CD1c-positive myeloid dendritic cell (primary cell): ENCODE measurements around the gene AP4E1.
A peak's percentile ranks its signal among the peaks of the same experiment; 100 is the strongest.
"Not testable (repeated sequence)": the region's sequence is repeated elsewhere in the genome, so short reads cannot be mapped to it uniquely, and the experiment has no call there.

Experiments
- DNase-seq: peaks from one replicate; pipeline ENCODE4 v3.0.0-alpha.2; 2016; ENCODE audit errors: extremely low spot score

AP4E1 gene

DNA sequence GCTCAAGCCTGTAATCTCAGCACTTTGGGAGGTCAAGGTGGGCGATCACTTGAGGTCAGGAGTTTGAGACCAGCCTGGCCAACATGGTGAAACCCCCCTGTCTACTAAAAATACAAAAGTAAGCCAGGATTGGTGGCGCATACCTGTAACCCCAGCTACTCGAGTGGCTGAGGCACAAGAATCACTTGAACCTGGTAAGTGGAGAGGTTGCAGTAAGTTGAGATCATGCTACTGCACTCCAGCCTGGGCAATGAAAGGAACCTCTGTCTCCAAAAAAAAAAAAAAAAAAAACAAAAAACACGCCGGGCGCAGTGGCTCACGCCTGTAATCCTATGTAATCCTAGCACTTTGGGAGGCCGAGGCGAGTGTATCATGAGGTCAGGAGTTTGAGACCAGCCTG, 18.9 kb upstream of the AP4E1 start:
- DNase-seq: no peak

GRCh38 chr15:50890751-50891150, 17.7 kb upstream of the AP4E1 start:
- DNase-seq: no peak

DNA sequence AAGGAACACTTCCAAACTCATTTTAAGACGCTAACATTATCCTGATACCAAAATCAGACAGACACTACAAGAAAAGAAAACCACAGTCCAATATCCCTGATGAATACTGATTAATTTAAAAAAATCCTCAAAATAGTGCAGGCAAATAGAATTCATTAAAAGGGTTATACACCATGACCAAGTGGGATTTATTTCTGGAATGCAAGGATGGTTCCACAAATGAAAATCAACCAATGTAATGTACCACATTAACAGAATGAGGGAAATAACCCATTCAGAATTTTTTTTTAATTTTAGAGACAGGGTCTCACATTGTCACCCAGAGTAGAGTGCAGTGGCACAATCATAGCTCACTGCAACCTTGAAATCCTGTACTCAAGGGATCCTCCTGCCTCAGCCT, 17.3 kb upstream of the AP4E1 start:
- no peak for DNase-seq

GRCh38 chr15:50893976-50894375, 14.5 kb upstream of the AP4E1 start:
- DNase-seq: no peak

GRCh38 chr15:50901390-50901789, 7.1 kb upstream of the AP4E1 start:
- not testable (repeated sequence) for DNase-seq

DNA sequence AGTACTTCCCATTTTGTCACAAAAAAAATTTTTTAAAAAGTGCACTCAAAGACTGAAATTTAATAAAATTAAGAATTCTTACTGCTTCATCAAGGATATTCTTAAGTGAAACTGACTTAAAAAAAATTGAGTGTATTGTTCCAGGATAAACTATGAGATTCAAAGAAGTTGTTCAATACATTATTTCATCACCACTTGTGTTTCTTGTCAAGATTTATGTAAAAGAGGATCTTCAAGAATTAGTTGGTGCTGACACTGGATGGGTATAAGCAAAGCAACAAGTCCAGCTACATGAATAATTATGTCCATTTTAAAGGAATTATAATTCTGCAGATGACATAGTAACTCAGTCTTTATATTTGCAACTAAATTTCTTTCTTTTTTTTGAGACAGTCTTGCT, 4.3 kb upstream of the AP4E1 start:
- DNase-seq: peak; percentile 23

DNA sequence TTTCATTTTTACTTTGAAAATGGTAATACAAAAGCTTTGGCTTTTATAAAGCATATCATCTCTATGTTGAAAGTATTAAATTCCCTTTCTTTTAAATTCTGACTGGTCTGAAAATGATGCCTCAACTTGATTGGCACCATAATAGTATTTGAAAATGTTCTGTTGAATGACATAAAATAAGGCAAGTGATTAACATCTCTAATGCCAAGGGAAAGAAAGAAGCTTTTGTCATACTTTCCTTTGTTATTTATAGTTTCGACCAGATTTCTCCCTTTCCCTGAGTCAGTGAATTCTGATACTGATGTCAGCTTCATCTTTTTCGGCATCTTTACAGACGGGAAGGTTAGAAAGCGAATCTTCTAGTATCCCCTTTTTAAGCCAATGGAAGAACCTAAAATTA, 3.4 kb upstream of the AP4E1 start:
- no peak for DNase-seq

DNA sequence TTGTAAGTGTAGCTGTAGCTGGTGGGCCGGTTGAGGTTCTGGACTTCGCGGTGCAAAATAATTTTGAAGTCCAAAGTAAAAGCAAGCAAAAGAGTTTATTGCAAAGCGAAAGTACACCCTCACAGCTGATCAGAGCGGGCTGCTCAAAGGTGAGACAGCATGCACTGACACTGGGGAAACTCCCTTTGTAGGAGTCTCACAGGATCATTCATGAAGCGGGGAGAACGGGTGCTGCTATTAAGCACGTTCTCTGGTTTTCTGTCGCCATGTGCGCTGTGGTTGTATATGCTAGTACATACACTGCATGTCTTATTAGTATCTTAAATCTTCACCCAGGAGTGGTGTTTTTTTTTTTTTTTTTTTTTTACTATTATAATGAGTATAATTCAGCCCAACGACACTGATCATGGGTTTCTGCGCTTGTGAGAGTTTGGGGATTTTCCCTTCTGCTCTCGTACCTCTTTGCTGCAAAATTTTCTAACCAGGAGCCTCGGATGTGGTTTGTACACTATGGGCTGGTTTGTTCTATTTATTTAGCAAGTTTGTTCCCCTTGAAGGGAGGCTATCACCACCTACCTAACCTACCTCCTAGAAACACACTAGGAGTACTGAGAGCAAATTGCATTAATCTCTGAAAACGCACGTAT, 1.4 kb upstream of the AP4E1 start:
- DNase-seq: peak; percentile 58

- no peak for DNase-seq
These were observed 778 bp upstream of the AP4E1 start for GRCh38 chr15:50907601-50908208.

DNA sequence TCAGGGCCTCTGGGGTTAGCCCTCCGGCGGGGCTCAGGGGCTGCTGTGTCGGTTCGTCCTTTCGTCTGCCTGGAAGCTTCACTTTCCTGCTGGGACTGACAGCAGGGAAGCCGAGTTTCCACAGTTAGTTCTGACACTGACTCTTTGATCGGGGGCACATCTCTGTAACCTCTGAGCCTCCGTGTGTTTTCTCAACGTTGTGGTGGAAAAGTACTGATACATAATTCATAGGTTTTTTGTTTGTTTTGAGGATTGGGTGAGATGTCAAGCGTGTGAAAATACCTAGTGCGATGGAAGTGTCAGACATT, 481 bp downstream of the AP4E1 start:
- no peak for DNase-seq

DNA sequence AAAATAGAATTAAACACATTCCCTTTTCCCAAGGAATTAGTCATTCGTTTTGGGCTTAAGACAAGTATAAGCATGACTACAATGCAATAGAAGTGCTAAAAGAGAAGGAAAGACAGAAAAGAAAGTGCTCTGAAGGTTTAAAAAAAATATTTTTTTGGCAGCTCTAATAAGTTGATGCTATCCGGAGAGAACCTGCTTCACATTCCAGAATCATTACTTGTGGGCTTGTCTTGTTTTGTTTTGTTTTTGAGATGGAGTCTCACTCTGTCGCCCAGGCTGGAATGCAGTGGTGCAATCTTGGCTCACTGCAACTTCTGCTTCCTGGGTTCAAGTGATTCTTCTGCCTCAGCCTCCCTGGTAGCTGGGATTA, 1.9 kb downstream of the AP4E1 start:
- not testable (repeated sequence) for DNase-seq

GRCh38 chr15:50911001-50911400, 2.5 kb downstream of the AP4E1 start:
- DNase-seq: peak; percentile 7

GRCh38 chr15:50911621-50912020, 3.1 kb downstream of the AP4E1 start:
- DNase-seq: peak; percentile 71

DNA sequence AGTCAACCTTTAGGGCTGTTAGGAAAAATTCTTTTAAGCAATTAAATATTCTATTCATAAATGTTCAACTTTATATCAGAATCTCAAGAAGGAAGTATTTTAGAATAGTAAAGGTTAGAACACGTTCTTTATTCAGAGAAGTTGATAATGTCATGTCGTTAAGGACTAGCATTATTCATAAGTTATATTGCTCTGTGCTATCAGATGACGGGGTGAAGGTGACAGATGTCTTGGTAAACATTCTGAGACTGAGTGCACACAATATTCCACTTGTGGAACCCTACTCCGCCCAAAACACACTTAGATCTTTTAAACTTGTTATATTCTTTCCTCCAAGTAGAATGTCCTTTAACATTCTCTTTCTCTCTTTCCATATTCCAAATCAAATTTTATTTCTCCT, 7.9 kb downstream of the AP4E1 start:
- DNase-seq: no peak

GRCh38 chr15:50919359-50919758, 10.9 kb downstream of the AP4E1 start:
- DNase-seq: not testable (repeated sequence)

DNA sequence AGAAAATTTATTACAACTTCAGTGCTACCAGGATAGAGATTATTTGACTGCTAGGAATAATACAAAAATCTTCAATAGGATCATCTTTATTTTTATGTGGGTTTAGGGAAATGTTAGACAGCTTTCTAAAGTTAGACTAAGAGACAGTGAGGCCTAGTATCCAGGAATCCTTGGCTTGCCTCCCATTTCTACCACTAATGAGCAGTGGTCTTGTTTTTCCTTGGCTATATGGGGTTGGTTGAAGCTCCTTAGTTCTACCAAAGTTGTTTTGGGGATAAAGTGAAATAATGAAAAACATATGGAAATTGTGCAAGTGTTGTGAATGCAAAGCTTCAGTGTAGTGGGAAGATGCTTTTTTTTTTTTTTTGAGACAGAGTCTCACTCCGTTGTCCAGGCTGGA, 16.8 kb downstream of the AP4E1 start:
- DNase-seq: no peak

DNA sequence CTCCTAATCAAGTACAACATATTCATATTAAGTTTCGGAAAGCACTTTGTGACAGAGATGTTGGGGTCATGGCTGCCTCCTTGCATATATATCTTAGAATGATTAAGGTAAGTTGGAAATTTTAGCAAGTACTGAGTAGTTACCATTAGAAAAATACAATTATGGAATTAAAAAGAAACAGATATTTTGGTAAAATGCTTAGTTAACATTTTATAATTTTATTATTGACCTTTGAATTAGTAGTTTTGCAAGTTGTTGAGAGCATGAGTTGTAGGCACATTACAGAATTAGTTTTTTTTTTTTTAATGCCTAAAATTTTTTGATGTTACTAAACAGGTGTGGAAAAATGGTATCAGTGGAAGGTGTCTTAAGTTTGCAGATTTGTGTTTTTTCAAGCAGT, 20.6 kb downstream of the AP4E1 start:
- DNase-seq: no peak

- no peak for DNase-seq
These were observed 22.3 kb downstream of the AP4E1 start for GRCh38 chr15:50930792-50931191.

GRCh38 chr15:50933341-50933740, 24.9 kb downstream of the AP4E1 start:
- DNase-seq: peak; percentile 64

GRCh38 chr15:50938525-50938924, 30.0 kb downstream of the AP4E1 start:
- no peak for DNase-seq

GRCh38 chr15:50939911-50940310, 31.4 kb downstream of the AP4E1 start:
- no peak for DNase-seq

DNA sequence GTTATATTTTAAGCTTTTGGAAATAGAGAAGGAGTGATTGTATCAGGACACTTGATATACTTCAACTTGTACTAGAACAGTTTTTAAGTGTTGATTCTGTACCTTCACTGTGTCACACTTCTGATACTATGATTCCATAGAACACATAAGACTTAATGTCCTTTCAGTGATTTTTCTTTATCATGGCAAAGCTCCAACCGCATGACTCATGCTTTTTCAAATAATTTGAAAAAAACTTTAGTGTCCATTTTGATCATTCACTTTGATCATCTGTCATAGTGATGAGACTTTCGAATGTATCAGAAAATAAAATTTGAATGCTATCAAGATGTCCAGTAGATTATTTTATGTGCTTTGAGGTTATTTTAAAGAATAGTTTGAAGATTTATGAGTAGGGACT, 32.0 kb downstream of the AP4E1 start:
- DNase-seq: no peak

GRCh38 chr15:50943638-50944037, 35.2 kb downstream of the AP4E1 start:
- no peak for DNase-seq

GRCh38 chr15:50944672-50945071, 36.2 kb downstream of the AP4E1 start:
- DNase-seq: no peak
